Measurements from ENCODE around the gene KRT2.

KRT2 gene

DNA sequence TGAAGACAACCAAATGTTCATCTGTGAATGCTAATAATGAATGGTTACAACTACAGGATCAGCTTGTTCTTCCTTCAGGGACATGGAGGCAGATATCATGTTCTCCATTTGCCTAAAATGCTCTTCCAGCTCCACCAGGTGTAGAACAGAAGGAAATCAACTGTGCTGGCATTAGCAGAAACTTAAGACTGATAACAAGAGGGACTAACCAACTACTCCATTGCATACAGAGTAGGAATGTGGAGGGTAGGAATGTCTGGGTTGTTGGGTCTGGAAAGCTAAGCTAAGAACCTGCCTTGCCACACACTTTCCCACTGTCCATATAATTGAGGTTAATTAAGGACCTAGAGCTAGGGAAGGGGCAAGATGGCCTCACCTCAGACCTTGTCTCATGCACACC lies 11.4 kb upstream of the KRT2 start:
- no peak for DNase-seq (ENCODE audit: low spot score)

DNA sequence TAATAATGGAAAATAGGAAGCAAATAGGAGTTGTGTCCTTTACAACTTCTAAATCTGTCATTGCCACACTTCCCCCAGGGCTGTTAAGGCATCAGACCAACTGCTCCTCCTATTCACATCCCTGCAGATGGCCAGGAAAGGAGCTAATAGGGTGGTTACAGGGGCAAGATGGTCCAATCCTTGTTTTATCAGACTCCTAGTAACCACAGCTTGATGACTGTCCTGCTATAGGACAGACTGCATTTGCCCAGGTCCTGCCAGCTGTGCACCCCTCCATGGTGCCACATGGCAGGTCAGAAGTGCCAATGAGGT lies 10.9 kb upstream of the KRT2 start:
- DNase-seq (ENCODE audit: low spot score), result no peak

DNA sequence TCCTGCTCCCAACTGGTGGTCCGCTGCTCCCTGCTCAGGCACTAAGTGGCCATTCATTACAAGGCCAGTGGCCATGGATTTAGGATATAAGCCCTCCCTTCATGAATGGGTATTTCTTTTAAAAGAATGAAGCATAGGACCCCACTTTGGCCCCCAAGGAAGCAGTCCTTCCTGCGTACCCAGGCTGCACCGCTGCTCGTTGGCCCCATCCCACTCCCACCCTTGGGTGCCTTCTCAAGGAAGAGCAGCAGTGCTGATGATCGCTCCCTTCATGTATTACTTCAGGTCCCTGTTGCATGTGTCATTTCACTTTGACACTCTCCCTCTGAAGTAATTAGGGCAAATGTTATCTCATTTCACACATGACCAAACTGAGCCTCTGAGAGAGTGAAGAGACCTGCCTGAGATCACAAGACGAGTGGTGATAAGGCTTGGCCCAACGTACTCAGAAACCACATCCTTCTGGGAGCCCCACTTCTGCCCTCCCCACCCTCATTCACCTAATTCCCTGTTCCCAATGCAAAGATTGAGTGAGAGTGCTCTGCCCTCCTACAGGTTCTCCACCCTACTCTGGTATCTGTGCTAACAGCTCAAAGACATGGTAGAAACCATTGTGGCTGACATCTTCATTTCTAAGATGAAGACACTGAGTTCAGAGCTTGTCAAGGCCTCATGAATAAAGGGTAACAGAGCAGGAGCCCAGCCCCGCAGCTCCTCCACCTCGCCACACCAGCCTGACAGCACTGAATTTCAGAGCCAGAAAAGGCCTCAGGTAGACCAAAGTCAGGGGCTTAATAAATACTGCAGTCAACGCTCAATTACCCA lies 10.3 kb upstream of the KRT2 start:
- no peak for DNase-seq (ENCODE audit: low spot score)

DNA sequence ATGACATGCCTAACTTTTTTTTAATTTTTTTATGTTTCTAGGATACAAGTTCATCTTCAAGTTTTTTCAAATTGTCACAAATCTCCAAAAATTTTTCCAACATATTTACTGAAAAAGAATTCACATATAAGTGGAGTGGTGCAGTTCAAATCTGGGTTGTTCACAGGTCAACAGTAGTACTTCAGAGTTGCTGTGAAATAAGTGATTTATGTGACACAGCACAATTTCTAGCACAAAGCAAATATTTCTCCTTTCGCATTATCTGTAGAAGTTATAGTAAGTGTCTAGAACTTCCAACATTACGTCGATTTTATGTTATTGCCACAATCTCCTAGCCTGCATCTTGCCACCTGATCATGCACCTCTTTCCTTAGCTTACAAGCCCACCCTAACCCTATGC lies 9.7 kb upstream of the KRT2 start:
- no peak for DNase-seq (ENCODE audit: low spot score)

DNA sequence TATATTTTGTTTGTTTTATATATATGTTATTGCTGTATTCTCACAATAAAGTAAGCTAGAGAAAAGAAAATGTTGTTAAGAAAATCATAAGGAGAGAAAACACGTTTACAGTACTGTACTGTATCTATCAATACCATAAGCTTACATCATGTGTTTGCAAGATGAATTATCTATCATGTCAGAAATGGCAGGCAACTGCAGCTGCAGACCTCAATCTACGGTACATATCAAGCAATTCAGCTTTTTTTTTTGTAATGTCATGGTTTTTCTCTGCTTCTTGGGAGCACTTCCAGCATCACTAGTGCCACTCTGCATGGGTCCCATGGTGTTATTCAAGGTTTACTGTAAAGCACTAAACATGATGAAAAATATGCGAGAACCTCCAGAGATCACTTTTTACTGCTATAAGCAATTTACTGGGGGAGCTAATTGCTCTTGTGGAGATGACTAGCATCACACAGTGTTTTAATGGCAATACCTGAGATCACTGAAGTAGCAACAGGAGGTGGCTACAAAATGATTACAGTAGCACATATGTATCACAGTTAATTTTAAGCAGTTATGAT lies 9.0 kb upstream of the KRT2 start:
- no peak for DNase-seq (ENCODE audit: low spot score)

DNA sequence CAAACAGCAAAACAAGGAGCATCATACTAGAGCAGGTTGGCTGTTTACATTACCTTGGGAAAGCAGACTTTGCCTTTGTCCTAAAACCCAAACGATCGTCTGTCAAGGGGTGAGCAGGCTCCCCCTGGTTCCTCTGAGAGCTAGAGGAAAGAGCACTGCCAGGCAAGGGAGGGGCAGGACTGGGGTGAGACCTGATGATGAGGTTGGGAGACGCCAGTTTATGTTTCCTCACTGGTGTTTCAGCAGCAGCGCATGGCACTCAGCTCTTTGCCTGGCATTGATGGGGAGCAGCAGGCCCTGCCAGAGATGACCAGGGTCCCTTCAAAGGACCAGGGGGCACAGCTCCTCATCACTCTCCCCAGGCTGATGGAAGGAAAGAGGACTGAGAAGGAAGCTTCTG lies 7.9 kb upstream of the KRT2 start:
- no peak for DNase-seq (ENCODE audit: low spot score)

DNA sequence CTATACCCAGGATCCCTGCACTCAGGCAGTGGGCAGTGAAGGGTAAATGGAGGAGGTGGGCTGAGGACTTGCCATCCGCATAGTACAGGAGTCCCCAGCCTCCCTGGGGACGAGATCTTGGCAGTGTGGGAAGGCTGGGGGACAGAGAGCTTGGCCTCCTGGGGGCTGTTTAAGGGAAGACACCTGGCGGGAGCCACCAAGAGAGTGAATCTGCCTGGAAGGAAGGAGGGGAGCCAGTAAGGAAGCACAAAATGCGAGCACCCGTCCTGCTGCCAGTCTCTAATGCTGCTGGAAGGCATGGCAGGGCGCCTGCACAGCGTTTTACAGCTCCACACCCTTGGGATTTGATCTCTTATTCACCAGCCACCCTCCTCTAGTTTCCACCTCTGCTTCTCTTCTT lies 7.4 kb upstream of the KRT2 start:
- DNase-seq (ENCODE audit: low spot score), result no peak

DNA sequence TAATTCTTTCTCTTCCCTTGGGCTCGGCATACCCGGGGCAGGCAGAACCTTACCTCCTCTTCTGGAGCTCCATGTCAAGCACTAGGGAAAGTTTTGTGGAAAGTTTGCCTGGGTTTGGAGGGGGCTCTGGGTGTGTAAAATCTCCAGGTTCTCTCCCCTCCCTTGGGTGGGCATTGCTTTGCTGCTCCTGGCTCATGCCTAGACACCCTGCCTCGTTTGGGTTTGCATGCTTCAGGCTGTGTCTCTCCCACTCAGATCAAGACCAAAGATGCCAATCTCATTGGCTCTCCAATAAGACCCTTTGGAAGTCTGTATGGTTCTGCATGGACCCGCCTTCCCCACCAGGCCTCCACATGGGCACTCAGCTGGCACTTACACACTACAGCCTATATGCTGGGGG lies 6.2 kb upstream of the KRT2 start:
- no peak for DNase-seq (ENCODE audit: low spot score)

DNA sequence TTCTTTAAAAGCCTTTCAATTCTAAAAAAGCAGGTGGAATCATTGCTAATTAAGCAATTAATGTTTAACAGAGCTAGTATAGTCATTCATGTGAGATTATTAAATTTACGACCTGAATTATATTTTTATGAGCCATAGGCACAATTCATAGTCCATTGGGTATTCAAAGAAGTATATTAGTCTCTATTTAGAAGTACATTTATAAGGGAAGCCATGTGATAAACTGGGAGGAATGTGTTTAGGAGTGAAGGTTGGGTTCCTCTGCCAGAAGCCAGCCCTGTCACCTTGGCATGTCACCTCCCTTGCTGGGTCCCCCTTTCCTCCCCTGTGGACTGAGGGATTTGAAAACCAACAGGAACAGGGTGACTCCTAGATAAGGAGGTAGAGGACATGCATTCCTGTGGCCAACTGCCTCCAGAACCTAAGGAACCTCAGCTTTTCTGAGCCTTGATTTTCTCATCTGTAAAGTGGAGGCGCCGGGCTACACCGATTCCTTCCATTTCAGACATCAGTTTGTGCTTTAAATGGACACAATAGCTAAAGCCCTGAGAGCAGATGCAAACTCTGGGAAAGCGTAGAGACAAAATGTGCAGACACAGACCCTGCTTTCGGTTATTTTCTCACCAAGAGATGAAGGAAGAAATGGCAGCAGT lies 5.4 kb upstream of the KRT2 start:
- no peak for DNase-seq (ENCODE audit: low spot score)

DNA sequence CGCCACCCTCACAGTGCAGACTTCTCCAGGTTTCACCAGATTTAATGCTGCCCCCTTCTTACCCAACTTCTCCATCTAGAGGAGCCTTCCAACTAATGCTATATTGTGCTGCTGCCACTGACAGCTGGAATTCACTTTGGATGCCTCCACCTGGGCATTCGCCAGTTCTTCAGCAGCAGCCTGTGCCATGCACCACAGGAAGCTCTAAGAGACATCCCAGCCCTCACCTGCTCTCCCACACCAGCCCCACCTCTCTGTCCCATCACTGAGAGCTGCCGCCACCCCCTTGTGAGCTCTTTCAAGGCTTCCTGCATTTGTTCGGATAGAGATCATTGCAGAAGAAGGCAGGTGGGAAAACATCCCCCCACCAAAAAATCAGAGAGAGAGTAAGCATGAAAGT lies 4.6 kb upstream of the KRT2 start:
- DNase-seq (ENCODE audit: low spot score), result no peak

DNA sequence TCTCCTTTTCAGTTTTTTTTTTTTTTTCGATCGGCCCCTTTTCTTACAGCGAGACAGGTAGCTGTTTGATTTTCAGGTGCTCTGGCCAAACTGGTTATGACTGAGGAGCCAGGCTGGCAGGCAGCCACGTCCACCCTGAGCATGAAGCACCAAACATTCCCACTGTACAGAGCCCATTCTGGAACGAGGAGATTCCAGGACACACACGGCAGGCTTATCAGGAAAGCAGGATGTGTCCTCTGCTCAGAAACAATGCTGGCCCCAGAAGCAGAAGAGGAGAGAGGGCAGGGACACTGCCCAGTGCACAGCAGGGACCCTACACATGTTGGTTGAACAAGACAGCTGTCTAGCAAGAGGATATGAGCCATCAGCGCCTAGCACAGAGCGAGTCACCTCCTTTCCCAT lies 3.7 kb upstream of the KRT2 start:
- DNase-seq (ENCODE audit: low spot score), result no peak

DNA sequence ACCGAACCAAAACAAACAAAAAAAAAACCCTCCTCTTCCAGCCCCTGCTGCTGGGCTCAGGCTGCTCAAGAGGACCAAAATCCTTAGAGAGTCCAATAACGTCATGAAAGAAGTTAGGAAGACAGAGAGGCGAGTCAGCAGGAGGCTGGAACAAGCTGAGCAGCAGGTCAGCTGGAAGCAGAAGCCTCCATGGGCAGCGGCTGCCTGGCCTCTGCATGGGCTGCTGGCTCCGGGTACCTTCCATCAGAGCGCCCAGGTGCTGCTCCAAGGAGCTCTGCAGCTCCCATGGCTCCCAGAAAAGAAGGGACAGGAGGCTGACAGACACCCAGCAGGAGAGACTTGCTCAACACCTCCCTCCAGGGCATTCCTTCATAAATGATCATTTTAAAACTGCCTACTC lies 3.2 kb upstream of the KRT2 start:
- no peak for DNase-seq (ENCODE audit: low spot score)

DNA sequence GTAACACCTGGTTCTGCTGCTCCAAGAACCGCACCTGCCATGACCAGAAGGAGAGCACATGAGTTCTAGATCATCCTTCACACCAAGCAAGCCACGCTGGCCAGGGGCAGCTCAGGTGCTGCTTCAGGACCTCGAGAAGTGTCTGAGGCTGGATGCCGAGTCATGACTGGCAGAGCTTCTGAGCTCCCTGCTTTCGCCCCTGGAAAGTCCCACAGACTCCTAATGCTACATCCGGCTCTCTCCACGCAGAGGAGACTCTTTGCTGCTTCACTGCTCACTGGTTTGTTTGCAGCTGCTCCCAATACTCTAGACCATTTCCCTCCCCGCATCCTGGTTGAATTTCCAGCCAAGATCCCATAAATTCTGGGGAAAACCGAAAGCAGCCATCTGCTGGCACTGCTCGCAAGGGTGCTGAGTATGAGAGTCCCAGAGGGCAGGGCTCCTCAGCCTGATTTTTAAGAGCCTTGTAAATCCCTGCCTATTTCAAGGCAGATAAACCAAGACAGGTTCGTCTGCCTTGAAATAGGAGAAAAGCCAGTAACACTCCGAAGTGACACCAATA lies 1.4 kb downstream of the KRT2 start:
- no peak for DNase-seq (ENCODE audit: low spot score)

DNA sequence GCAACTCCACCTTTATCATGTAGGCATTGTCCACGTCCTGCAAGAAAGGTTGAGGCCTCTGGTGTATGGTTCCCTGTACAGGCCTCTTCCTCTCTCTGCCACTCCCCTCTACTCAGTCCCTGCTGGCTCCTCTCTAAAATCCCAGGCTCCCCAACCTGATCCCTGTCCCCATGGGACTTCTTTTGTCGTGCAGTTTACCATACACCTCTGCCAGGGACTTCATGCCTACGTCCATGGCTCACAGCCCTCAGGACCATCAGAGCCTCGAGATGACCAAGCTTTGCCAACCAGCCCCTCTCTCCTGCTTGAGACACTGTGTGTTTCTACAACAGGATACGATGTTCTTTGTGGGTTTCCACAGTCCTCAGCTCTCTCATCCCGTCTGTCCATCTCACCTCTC lies 2.9 kb downstream of the KRT2 start:
- DNase-seq (ENCODE audit: low spot score), result no peak

DNA sequence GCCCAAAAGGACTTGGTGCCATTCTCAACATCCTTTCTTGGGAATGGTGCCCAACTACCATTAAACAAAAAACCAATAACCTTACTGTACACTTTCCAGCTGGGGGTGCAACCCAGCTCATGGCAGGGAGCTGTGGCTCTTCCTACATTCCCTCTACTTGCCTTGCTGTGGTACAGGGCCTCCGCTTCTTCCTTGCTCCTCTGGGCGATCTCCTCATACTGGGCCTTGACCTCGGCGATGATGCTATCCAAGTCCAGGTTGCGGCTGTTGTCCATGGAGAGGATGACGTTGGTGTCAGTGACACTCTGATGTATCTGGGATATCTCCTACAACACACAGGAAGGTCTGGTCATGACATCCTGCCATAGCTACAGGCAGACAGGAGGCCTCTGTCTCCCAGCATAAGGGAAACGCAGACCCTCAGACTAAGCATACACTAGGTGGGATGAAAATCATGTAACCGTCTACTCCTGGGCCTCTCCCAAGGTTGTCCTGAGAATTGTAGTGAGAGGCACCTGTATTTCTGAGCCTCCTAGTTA lies 3.9 kb downstream of the KRT2 start:
- no peak for DNase-seq (ENCODE audit: low spot score)

DNA sequence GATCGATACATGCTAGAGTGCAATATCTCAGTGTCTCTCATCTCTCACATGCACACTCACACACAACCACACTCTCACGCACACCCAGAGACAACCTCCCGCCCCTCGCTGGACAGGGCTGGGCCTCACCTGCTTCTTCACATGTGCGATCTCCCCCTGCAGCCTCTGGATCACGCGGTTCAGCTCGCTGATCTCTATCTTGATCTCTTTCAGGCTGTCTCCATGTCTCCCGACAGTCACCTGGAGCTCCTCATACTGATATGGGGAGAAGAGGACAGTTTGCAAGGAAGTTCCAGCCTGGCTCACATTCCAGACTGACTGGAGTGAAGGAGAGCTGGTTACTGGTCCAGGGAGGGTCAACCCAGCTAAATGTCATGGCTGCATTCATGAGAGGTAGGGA lies 4.4 kb downstream of the KRT2 start:
- no peak for DNase-seq (ENCODE audit: low spot score)

DNA sequence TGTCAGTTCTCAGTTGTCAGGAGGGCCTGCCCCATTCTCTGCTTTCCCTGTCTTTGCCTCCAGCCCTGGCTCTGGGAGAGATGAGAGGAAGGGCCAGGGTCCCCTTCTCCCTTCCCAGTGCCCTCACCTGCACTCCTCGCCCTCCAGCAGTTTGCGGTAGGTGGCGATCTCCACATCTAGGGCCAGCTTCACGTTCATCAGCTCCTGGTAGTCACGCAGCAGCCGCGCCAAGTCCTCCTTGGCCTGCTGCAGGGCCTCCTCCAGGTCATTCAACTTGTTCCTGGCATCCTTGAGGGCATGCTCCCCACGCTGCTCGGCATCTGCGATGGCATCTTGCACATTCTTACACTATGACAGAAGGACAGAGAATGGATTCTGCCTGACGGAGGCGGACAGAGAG lies 5.4 kb downstream of the KRT2 start:
- DNase-seq (ENCODE audit: low spot score), result no peak

DNA sequence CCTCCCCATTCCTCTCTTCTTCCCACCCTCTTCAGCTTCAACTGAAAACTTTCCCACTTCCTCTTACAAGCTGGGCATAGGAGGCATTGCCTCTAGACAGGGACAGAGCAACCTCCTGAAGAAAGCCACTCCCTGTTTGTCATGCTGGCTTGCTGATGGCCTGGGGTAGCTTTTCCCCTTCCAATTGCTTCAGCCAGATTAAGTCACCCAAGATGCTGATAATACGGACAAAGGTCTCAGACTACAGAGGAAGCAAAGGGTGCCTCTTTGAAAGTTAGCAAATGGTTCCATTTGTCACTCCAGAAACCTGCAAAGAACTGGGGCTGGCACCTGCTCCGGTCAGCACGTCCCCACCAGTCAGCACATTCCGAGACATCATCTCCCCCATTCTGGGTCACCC lies 6.0 kb downstream of the KRT2 start:
- no peak for DNase-seq (ENCODE audit: low spot score)

DNA sequence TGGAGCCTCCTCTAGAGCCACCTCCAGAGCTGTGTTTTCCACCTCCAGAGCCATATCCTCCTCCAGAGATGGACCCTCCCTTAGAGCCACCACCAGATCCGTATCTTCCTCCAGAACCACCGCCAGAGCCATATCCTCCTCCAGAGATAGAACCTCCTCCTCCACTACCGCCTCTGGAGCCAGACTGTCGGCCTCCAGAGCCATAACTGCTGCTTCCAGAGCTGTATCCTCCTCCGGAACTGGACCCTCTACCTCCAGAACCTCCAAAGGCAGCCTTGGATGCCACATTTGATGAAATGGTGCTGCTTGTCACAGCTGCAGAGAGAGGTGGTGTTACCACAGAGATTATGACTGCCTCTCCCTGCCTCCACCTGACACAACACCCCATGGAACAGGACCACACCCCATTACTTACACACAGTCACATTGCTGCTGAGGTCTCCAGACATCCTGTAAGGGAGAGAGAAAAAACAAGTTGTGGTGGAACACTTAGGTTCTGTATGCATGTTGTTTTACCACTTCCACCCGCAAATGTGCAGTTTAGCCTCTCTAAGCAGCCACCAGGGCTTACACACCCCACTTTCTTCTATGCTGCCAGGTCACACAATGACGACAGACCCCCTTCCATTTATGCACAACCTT lies 6.8 kb downstream of the KRT2 start:
- DNase-seq (ENCODE audit: low spot score), result peak; percentile 16

DNA sequence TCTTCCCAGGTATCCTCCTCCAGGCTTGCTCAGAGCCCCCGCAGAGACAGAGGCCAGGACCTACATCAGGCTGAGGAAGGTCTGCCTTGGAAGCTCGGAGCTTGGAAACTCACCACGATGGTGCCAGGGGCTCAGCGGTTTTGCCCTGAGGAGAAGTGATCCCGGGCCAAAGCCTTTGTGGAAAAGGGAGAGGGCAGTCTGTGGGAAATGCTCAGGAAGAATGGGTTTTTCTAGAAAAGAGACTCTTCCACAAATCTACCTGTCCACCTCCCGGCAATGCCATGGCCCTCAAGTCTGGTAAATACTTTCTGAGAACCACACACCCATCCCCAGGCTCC lies 8.0 kb downstream of the KRT2 start:
- no peak for DNase-seq (ENCODE audit: low spot score)

DNA sequence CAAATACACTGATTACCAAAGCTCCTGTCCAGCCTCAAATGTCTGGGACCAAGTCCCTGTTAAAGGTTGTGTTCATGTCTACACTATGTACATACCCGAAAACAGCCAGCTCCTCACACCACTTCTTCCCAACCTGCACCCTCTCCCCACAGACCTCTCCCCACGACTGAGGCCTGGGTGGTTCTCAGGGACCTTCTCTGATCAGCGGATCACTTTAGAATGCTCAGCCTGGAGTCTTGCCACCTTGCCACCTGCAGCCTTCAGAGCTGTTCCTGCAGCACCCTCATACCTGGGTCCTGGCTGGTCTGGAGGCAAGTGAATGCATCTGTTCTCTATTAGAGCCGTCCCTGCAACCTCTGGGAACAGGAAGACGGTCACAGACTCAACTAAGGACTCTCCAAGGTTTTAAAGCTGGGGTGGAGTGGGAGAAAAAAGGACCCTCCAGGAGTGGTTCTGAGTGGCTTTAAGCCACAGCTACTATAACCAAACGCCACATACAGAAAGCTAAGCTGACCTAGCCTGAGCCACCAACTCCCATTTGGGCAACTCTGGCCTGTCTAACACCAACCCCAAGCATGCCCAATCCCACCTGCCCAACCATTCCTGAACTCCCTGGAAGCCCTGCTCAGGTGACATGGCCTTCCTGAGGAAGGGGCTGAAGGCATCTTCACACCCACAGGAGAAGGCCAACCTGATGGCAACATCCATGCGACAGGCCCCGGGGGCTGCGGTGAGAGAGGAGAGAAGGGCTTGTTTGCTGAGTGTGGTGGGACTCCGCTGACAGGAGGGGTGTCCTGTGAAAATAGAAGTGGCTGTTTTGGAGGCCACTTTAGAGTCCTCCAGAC lies 8.6 kb downstream of the KRT2 start:
- DNase-seq (ENCODE audit: low spot score), result no peak

DNA sequence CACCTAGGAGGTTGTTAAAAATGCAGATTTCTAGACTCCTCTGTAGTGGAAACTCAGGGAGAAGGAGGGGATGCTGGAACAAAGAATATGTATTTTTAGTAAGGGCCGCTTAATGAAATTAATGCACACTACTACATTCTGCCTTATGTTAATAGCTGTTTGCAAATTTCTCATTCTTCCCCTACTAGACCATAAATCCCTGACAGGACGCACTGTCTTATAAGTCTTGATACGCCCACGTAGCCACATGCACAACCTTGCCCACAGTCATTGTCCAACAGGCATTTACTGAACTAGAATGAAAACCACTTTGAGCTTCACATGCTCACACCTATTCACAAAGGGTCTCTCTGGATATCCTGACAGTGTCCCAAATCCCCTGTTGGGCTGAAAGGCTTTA lies 10.5 kb downstream of the KRT2 start:
- no peak for DNase-seq (ENCODE audit: low spot score)

All from activated CD4-positive, alpha-beta T cell treated with anti-CD3 and anti-CD28 coated beads, Interleukin-2, Interleukin-4, amounts not matched to agents 100 ng/mL and 50 ng/mL, durations not matched to agents 16 hours and 8 hours (primary cell).